GM18511 (cell line): ENCODE data around the gene NFX1.

Experiments used
- ATAC-seq: cut with Tn5 transposase; IDR thresholded peaks from one replicate; pipeline ENCODE4 v1.9.1; 2021; ENCODE audit warnings: mild to moderate bottlenecking, moderate library complexity; ENCODE audit not compliant: unreplicated experiment

The NFX1 gene

GRCh38 chr9:33290247-33291030, at the start of gene NFX1:
NFX1 (plus strand) TSS chr9:33290516; CDS start chr9:33290573, 57 bp downstream.
- ATAC-seq: peak; percentile 89

GRCh38 chr9:33241298-33241697, 49.0 kb upstream of the NFX1 start:
- ATAC-seq: no peak

- no peak for ATAC-seq
These were observed 47.6 kb upstream of the NFX1 start for GRCh38 chr9:33242609-33243134.

GRCh38 chr9:33244137-33244784, 46.1 kb upstream of the NFX1 start:
- ATAC-seq: no peak

GRCh38 chr9:33245341-33245740, 45.0 kb upstream of the NFX1 start:
- ATAC-seq: no peak

DNA sequence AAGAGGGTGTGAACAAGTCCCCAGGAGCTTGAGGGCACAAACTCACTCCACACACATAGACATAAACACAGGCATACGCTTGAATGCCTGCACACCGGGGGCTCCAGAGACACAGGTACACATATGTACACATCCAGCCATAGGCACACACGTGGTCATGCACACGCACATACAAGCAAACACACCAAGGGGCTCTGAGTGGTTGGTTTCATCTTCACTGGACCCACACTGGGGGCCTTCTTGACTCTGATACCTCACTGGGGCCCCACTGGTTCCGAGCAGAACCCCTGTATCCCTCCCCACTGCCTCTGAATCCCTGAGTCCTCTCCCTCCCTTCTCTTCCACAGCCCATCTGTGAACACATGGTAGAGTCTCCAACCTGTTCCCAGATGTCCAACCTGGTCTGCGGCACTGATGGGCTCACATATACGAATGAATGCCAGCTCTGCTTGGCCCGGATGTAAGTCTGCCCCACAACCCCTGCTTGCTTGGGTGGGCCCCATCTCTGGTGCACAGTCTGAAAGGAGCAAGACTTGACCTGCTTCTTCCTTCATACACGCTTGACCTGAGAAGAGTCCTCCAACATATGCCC, 44.0 kb upstream of the NFX1 start:
- ATAC-seq: no peak

- no peak for ATAC-seq
These were observed 41.7 kb upstream of the NFX1 start for GRCh38 chr9:33248606-33249005.

GRCh38 chr9:33249087-33249658, 41.1 kb upstream of the NFX1 start:
- peak; percentile 70 for ATAC-seq

DNA sequence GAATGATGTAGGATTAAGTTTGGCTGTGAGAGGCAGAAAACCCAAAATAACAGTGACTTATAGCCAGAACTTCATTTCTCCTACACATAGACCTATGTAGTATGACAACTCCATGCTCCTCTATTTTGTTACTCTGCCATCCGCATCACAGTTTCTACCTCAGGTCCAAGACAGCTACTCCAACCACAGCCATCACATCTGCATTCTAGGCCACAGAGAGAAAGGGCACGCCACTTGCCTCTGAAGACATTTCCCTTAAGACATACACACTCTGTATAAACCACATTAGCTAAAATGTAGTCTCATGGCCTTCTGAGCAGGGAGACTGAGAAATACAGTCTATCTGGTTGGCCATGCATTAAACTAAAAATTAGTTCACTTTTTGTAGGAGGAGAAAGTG, 40.3 kb upstream of the NFX1 start:
- ATAC-seq: no peak

DNA sequence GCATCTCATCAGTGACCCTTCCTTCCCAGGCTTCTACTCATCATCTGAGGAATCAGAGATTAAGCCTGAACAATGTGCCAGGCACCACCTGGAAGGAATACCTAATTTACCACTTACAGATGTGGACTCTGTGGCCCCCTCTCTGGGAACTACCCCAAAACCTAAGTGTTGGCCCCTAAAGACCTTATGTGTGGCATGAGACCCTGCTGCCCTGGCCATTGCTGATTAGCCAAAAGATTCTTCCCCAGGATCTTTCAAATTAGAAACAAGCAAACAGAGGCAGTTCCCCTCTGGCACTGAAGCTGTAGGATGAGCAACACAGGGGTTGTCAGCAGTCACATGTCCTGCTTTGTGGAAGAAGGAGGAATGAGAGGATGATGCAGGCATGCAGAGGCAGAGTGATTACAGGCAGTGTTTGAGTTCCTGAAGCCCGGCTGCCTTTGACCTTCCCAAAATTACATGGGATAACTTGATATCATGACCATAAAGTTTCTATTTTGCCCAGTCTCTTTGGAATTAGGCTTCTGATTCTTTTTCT, 39.8 kb upstream of the NFX1 start:
- no peak for ATAC-seq

DNA sequence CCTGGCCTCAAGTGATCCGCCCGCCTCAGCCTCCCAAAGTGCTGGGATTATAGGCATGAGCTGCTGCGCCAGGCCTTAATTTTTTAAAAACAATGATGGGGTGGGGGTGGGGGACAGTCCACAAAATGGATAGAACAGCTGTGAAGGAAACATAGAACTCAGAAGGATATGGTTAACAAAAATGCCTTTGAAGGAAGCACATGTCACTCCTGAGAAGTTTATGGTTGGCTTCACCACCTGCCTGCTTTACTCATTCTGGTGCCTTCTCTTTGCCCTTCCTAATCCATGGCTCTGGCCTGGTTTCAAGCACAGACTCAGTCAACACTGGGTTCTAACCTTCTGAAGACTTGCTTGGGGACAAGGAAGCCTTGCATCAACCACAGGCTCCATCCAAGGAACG, 36.1 kb upstream of the NFX1 start:
- ATAC-seq: no peak

- ATAC-seq: no peak
These were observed 35.3 kb upstream of the NFX1 start for GRCh38 chr9:33255014-33255413.

DNA sequence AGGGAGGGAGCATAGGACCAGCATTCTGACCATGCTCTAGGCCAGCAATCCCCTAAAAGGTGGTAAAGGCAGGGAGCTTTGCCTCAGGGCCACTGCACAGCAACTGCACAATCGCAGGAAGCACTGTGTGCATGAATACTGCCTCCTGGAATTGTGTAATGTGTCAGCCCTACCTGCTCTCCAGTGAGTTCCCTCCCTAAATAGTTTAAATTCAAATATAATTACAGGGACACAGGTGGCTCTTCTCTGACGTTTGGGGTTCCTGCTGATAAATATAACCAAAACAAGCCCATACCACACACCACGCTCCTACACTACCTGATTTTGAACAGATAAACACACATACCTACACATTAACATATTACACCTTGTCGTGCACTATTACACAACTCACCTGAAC, 34.8 kb upstream of the NFX1 start:
- no peak for ATAC-seq

DNA sequence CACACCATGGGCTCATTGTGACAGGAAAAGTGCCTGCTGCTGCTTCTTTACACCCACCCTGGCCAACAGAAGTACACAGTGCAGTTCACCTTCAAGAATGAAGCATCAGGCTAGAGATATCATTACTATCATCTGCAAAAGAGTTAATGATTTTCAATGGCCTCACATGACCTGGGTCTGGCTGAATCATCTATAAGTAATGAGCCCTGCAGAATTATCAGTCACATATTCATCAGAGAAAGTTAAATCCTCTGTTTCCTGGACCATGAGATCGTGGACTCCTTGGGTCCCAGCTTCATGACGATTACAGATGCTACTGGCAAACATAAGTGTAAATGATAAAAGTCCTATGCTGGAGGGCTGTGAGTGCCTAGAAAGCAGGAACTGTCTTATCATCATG, 34.1 kb upstream of the NFX1 start:
- no peak for ATAC-seq

DNA sequence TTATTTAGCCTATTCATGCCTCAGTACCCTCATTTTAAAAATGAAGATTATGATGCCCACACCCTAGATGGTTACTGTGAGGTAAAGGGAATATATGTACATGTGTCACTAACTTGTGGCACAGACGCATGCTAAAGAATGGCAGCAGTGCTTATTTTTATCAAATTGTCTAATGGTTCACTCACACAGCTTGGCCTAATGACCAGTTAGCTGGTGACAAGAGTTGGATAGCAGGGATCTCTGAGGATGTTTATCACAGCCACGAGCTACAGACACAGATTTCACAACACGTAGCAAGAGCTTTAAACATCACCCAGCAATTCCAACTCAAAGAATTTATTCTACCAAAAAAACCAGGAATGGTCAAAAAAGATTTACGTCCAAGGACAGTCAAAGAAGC, 33.0 kb upstream of the NFX1 start:
- ATAC-seq: no peak

GRCh38 chr9:33260372-33260771, 29.9 kb upstream of the NFX1 start:
- ATAC-seq: no peak

GRCh38 chr9:33263131-33264002, 26.9 kb upstream of the NFX1 start:
- peak; percentile 10 for ATAC-seq

DNA sequence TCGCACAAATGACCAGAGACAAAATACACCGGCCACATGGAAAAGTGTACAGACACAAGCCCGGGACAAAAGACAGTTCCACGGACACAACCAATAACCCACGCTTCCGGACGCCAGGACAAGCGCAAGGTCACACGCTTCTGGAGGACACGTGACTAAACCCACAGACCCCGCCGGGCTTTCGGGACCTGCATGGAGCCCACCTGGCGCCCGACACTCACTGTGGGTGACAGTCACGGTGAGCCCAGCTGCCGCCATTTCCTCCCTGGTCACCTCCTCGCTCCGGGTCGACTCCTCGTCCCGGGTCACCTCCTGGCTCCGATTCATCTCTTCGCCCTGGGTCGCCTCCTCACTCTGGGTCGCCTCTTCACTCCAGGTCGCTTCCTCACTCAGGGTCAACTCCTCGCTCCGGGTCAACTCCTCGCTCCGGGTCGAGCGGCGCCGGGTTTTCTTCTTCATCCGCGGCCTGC, 26.3 kb upstream of the NFX1 start:
- peak; percentile 52 for ATAC-seq

DNA sequence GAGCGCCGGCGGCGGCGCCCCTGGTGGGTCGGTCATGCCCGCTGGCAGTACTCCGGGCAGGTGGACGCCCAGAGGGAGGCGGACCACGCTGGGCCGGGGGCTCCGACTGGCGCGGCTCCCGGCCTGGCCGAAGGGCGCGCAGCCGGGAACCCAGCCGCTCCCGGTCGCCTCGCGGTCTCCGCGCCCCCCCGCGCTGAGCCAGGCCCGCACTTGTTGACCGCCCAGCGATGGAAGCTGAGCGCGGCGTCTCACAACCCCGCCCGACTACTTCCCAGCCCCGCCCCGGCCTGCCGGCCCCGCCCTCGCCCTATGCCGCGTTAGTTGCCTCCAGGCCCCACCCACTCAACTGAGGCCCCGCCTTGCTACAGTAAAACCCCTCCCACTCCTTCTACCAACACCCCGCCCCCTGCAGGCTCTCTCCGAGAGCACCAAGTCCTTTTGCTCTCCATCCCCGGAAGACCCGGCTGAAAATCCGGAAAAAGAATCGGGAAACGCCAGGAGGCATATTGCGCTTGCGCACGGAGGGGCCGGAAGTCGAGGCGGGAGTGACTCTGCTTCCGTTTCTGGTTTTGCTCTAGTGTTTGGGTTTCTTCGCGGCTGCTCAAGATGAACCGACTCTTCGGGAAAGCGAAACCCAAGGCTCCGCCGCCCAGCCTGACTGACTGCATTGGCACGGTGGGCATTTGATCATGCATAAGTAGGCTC, 25.7 kb upstream of the NFX1 start, which contains the start of the genes BAG1 and CHMP5:
TSS of gene BAG1 (minus strand) at position 236 of the 705 bp plus-strand sequence.
TSS of gene CHMP5 (plus strand) at position 577 of the 705 bp plus-strand sequence. CDS start at position 607, 30 bp downstream.
- peak; percentile 79 for ATAC-seq
